K562 (cell line): ENCODE results near the gene PJA1.

Experiments used
- BCL6 ChIP-seq: fragments of 250-450 bp; sonication (Bioruptor Pico); IDR thresholded peaks from 2 replicates; pipeline ENCODE4 v1.4.0; 2020
- DNMT1 ChIP-seq: fragments of 450-650 bp; IDR thresholded peaks from 2 replicates; pipeline ENCODE4 v1.6.1; 2016; ENCODE audit warnings: antibody characterized with exemption, mild to moderate bottlenecking
- GABPA ChIP-seq: fragments of 200-800 bp; sonication (Bioruptor generic); conservative IDR thresholded peaks from 2 replicates; pipeline ENCODE4 v1.6.1; 2016; ENCODE audit warnings: low read depth, missing genetic modification characterization, missing compliant biosample characterization
- ZNF76 ChIP-seq: fragments of 250-450 bp; sonication (Bioruptor Pico); IDR thresholded peaks from 2 replicates; pipeline ENCODE4 v1.4.0; 2020; ENCODE audit warnings: mild to moderate bottlenecking, moderate library complexity, borderline replicate concordance

DNA sequence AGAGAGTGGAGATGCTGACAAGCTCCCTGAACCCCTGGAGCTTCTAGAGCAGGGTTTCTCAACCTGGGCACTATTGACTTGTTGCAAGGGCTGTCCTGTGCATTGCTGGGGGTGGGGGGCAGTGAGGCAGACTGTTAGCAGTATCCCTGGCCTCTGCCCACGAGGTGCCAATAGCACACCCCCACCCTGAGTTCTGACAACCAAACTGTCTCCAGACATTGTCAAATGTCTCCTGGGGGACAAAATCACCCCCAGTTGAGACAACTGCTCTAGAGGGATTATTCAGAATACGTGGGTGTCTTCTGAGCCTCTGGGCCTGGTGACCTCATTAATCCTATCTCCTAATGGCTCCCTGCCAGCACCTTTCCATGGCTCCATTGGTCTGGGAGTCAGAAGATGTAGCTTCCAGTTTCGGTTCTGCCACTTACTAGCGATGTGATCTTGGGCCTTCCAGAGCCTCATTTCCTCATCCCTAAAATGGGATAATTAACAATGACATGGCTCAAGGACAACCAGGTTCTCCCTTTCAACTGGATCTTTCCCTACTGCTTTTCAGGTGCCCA is 17.6 kb upstream of the PJA1 start:
- TF ChIP-seq BCL6 (no peak), DNMT1 (no peak), ZNF76 (CRISPR knock-in tag) (no peak), GABPA (tag) (no peak)
